Head of caudate nucleus (tissue), 42 donors: ENCODE results near the gene MYO1A.
"Not testable (repeated sequence)": the region's sequence is repeated elsewhere in the genome, so short reads cannot be mapped to it uniquely, and the experiment has no call there.

Experiments
- DNase-seq, 42 donors: peaks; one replicate each; pipeline versions ENCODE4 v3.0.0 to v3.0.0-alpha.2; 2020 to 2021; ENCODE audit warnings: mixed read lengths in 7 of 42
- intact Hi-C: fragments of 100-400 bp; cut with DNase I; formaldehyde crosslinking; loops from one replicate; pipeline ENCODE4 v1.15.0; 2022

MYO1A gene

GRCh38 chr12:57053901-57054300 is 4.0 kb upstream of the MYO1A start:
- DNase-seq, intact Hi-C loops: not testable (repeated sequence)

- intact Hi-C loops, DNase-seq: not testable (repeated sequence)
Observed at GRCh38 chr12:57053146-57053545, 3.2 kb upstream of the MYO1A start.

DNA sequence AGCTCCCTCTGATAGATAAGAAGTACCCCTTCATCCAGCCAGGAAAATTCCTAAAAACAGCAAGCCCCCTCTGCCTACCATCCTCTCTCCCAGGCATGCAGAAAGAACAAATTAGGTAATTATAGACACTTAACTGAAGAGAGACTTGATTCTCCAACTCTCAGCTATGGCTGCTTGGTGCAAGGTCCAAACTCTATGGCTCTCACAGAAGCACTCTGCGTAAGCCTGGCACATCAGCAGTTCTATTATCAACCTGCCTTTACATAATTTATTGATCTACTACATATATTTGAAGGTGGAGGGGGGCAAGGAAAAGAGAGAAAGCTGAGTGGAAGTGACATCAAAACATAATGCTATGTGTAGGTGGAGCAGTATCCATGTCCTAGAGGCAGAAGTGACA is 1.1 kb upstream of the MYO1A start:
- intact Hi-C loops = no loop called here

DNA sequence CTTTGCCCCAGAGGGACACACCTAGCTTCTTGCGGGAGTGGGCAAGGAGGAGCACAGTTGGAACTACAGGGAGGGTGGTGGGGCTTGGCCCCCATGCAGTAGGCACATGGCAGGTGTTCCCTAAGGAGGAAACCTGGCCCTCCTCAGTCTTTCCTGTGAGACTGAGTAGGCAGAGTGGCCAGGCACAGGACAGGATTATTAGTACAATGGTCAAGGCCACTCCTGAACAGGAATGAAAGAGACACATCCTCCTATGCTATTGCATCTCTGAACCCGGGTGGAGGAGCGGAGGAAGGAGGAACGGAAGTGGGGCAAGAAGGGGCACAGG is 846 bp downstream of the MYO1A start:
- intact Hi-C loops = no loop called here
- no peak for DNase-seq

More for the DNA sequence above, 1.1 kb upstream of the MYO1A start:
- no peak for DNase-seq

GRCh38 chr12:57048423-57049118 is 1.4 kb downstream of the MYO1A start:
- no peak for DNase-seq
- intact Hi-C loops = no loop called here

- intact Hi-C loops = no loop called here
- DNase-seq = no peak
Observed at GRCh38 chr12:57047981-57048380, 1.9 kb downstream of the MYO1A start.

DNA sequence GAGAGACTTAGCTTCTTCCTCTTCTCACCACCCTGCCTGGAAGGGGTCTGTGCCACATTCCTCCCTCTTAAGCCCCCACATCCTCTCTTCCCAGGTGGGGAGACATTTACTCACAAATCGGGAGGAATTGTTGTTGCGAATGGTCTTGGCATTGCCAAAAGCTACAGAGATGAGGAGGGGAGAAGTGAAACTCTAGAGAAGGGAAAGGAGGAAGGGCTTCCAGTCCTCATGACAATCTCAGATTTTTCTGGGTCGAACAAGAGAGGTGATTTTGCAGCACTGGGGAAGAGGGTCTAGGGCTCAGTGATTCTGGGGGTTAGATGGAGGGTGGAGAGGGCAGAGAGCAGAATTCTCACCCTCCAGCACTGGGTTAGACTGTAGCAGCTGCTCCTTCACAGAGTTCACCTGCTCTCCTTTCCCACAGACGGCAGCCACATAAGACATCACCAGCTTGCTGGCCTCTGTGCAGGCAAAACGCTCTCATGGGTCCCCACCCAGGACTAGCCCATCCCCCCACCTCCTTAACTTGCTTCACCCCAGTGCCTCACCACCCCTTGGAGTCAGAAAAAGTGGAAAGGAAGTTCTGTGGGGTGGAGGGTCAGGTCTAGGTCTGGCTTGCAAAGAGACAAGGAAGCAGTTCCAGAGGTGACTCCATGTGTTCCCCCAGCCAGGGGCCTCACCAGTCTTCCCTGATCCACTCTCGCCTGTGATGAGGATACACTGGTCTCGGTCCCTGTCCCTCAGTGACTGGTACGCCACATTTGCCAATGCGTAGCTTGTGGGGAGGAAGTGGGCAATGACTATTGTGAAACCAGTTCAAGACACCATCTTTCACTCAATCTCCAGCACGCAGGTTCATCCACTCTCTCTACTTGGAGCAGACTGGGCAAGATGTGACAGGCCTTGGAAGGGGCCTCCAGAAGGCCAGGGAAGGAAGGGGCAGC is 2.7 kb downstream of the MYO1A start:
- peak in 1 of 42 donors; percentile 38 for DNase-seq
- intact Hi-C loops = no loop called here

DNA sequence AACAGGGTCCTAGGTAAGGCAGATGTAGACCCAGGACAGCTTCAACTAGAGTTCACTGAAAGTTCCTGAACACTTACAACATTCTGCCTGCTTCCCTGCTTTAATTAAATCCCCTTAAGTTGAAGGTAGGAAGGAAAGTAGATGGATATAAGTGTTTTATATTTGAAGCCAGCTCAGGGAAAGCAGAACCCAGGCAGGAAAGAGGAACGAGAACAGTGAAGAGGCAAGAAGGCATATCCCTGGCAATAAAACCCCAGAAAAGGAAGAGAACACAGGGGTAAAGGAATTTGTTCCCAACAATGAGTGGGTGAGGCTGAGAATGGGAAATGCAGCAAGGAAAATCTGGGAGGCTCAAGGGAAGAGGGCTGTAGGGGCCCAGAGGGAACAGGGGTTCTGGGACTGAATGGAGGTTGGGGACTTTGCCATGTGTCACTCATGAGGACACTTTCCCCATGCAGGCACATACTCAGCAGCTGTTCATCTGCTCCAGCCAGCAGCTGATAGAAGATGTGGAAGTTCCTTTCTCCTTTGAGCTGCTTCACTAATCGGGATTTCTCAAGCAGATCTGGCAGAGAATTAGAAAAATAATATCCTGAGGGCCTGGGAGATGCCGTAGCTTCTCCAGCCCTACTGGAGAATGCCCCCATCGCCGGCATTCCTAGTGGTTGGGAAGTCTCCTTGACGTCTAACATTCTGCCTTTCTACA is 3.7 kb downstream of the MYO1A start:
- peak in 2 of 42 donors; percentile 8 to 45 for DNase-seq
- intact Hi-C loops = no loop called here

DNA sequence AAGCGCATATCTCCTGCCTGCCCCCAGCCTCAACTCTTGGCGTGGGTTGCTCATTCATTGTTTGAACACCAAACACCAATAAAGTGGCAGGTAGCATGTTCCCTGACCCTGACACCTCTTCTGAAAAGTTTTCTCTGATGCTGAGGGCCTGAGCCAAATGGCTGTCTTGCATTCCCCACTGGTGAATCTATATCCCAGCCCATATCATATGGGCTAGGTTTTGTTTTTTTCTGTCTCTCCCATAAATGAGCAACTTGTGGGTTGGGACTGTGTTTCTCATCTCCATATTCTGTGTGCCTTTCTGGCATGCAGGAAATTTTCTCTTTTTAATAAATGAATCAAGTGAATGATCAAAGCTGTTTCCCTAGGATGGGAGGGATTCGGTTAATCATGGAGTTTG is 5.0 kb downstream of the MYO1A start:
- intact Hi-C loops = no loop called here
- DNase-seq = no peak

DNA sequence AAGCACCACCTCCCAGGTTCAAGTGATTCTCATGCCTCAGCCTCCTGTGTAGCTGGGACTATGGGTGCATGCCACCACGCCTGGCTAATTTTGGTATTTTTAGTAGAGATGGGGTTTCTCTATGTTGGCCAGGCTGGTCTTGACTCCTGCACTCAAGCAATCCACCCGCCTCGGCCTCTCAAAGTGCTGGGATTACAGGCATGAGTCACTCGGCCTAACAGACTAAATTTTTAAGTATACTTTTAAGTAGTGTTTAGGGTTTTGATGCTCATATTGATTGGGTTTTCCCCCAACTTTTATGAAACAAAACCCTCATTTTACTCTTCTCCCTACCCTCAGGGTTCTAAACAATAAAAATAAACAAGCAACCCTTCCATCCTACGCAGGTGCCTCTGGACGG is 5.5 kb downstream of the MYO1A start:
- no peak for DNase-seq
- intact Hi-C loops = no loop called here

GRCh38 chr12:57042695-57043094 is 7.2 kb downstream of the MYO1A start:
- DNase-seq = no peak
- intact Hi-C loops = no loop called here

- intact Hi-C loops = no loop called here
- DNase-seq = no peak
Observed at GRCh38 chr12:57040750-57041149, 9.2 kb downstream of the MYO1A start.

- intact Hi-C loops = no loop called here
- DNase-seq = no peak
Observed at GRCh38 chr12:57040211-57040610, 9.7 kb downstream of the MYO1A start.

GRCh38 chr12:57039016-57039798 is 10.7 kb downstream of the MYO1A start:
- intact Hi-C loops = no loop called here
- DNase-seq = no peak

GRCh38 chr12:57037264-57037663 is 12.7 kb downstream of the MYO1A start:
- intact Hi-C loops = no loop called here
- no peak for DNase-seq

GRCh38 chr12:57033431-57033830 is 16.5 kb downstream of the MYO1A start:
- intact Hi-C loops = no loop called here
- no peak for DNase-seq

DNA sequence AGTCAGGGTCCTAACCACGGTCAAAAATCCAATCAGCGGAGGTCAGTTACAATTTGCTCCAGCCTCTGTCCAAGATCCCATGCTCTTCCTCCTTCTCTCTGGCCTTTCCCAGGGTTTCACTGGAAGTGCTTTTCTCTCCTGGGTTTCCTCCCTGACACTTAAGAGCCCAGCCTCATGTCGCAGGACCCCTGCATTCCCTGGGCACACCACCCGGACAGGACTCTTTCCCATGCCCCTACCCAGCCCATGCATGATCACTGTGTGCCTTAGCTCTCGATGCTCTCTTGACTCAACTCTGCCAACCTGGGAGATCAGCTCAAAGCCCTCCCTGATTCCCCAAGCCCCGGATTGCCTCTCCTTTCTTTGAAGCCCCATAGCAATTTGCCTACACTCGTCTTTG is 18.1 kb downstream of the MYO1A start:
- intact Hi-C loops = no loop called here
- no peak for DNase-seq

GRCh38 chr12:57031138-57031725 is 18.7 kb downstream of the MYO1A start:
- DNase-seq = no peak

DNA sequence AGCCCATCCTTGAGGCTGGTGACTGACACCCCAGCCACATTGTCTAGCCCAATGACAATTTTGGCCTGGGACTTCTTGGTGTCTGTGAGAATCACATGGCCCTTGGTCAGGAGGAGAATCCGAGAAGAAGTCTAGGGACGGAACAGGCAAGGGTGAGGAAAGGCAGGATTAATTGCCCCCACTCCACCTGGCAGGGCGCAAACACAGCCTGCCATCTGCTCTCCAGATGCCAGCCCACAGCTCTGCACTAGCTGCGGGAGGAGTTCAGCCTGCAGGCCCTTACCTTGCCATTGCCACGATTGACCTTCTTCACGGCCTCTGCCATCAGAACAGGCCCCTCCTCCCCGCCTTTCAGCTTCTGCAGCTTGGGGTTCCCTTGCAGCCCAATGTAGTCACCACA is 20.5 kb downstream of the MYO1A start:
- intact Hi-C loops = no loop called here
- DNase-seq = no peak

More at GRCh38 chr12:57031138-57031725, 18.7 kb downstream of the MYO1A start:
- intact Hi-C loops = no loop called here
